RWPE2 (cell line): ENCODE results near the gene H2BW1.
"Not testable (repeated sequence)": the region's sequence is repeated elsewhere in the genome, so short reads cannot be mapped to it uniquely, and the experiment has no call there.

Source experiments
- ATAC-seq: fragments of 200-7000 bp; cut with Tn5 transposase; 3 replicates; pipeline ENCODE4 v1.9.1; 2021; ENCODE audit warnings: low read depth
- DNase-seq: peaks from one replicate; pipeline ENCODE4 v3.0.0-alpha.2; 2020; ENCODE audit warnings: low spot score
- H3K27ac ChIP-seq: fragments of 450-650 bp; 2 replicates; pipeline ENCODE4 v1.5.1; 2017; ENCODE audit warnings: mild to moderate bottlenecking; ENCODE audit not compliant: poor library complexity, severe bottlenecking
- H3K27me3 ChIP-seq: fragments of 250-450 bp; sonication (Bioruptor Pico); 2 replicates; pipeline ENCODE4 v1.5.1; 2021; ENCODE audit warnings: mild to moderate bottlenecking, moderate library complexity; ENCODE audit not compliant: insufficient read depth, poor library complexity, severe bottlenecking
- H3K36me3 ChIP-seq: fragments of 250-450 bp; sonication (Bioruptor Pico); 2 replicates; pipeline ENCODE4 v1.5.1; 2020; ENCODE audit warnings: low read depth, mild to moderate bottlenecking, moderate library complexity
- H3K4me1 ChIP-seq: fragments of 250-450 bp; sonication (Bioruptor Pico); 2 replicates; pipeline ENCODE4 v1.5.1; 2021; ENCODE audit warnings: mild to moderate bottlenecking, moderate library complexity; ENCODE audit not compliant: insufficient read depth, poor library complexity, severe bottlenecking
- H3K4me3 ChIP-seq: fragments of 250-450 bp; sonication (Bioruptor Pico); 2 replicates; pipeline ENCODE4 v1.5.1; 2021; ENCODE audit warnings: mild to moderate bottlenecking, moderate library complexity; ENCODE audit not compliant: severe bottlenecking
- H3K9me3 ChIP-seq: fragments of 250-450 bp; sonication (Bioruptor Pico); 2 replicates; pipeline ENCODE4 v1.5.1; 2021; ENCODE audit warnings: mild to moderate bottlenecking, moderate library complexity; ENCODE audit not compliant: severe bottlenecking
- TF ChIP-seq, protein P1 (sequence below): fragments of 450-650 bp; IDR thresholded peaks from one replicate; pipeline ENCODE4 v1.5.1; 2017; ENCODE audit warnings: mild to moderate bottlenecking, moderate library complexity; ENCODE audit not compliant: poor library complexity, severe bottlenecking

H2BW1 gene

DNA sequence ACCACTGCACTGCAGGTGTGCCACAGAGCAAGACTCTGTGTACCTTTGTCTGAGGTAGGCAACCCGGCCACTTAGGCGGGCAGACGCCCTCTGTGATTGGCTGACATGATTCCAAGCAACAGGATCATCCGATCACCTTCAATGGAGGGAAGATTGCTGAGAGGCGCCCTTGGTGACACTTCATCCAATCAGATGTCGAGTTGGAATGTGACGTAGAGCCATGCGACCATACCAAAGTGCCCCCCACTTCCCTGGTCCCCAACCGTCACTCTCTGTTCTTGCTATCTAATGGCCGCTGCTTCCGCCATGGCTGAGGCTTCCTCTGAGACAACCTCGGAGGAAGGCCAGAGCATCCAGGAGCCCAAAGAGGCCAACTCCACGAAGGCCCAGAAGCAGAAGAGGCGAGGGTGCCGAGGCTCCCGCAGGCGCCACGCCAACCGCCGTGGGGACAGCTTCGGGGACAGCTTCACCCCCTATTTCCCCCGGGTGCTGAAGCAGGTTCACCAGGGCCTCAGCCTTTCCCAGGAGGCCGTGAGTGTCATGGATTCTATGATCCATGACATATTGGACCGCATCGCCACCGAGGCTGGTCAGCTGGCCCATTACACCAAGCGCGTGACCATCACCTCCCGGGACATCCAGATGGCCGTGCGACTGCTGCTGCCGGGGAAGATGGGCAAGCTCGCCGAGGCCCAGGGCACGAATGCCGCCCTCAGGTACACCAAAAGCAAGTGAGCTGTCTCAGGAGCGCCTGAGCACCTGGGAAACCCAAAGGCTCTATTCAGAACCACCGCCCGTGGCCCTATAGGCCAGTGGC is 26.4 kb upstream of the H2BW1 start, which contains the start of gene H2BW2:
H2BW2 (plus strand) TSS at position 268 of the 817 bp plus-strand sequence; CDS start at position 307, 39 bp downstream.
- no peak for ATAC-seq
- TF ChIP-seq, protein P1, sequence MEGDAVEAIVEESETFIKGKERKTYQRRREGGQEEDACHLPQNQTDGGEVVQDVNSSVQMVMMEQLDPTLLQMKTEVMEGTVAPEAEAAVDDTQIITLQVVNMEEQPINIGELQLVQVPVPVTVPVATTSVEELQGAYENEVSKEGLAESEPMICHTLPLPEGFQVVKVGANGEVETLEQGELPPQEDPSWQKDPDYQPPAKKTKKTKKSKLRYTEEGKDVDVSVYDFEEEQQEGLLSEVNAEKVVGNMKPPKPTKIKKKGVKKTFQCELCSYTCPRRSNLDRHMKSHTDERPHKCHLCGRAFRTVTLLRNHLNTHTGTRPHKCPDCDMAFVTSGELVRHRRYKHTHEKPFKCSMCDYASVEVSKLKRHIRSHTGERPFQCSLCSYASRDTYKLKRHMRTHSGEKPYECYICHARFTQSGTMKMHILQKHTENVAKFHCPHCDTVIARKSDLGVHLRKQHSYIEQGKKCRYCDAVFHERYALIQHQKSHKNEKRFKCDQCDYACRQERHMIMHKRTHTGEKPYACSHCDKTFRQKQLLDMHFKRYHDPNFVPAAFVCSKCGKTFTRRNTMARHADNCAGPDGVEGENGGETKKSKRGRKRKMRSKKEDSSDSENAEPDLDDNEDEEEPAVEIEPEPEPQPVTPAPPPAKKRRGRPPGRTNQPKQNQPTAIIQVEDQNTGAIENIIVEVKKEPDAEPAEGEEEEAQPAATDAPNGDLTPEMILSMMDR, result no peak
- H3K27me3 ChIP-seq, result no peaks in the 10 kb centered on the region

GRCh38 chrX:104018126-104018525 is 4.6 kb upstream of the H2BW1 start:
- no peaks in the 10 kb centered on the region for H3K9me3 ChIP-seq
- TF ChIP-seq, protein P1, result no peak
- no peak for DNase-seq
- no peaks in the 10 kb centered on the region for H3K27me3 ChIP-seq
- no peak for ATAC-seq
- H3K27ac ChIP-seq, result no peak overlapping the region
- no peak overlapping the region for H3K4me3 ChIP-seq
- H3K36me3 ChIP-seq, result no peaks in the 10 kb centered on the region
- no peaks in the 10 kb centered on the region for H3K4me1 ChIP-seq

More for the DNA sequence above, 26.4 kb upstream of the H2BW1 start, which contains the start of gene H2BW2:
- no peaks in the 10 kb centered on the region for H3K9me3 ChIP-seq
- H3K27ac ChIP-seq, result no peak within 1 kb of the TSS
- H3K4me1 ChIP-seq, result no peaks in the 10 kb centered on the region
- no peak for DNase-seq
- no peak within 1 kb of the TSS for H3K4me3 ChIP-seq
- no peaks in the 10 kb centered on the region for H3K36me3 ChIP-seq

GRCh38 chrX:104015576-104015975 is 2.1 kb upstream of the H2BW1 start:
- not testable (repeated sequence) for H3K4me1 ChIP-seq, DNase-seq, ATAC-seq, H3K27ac ChIP-seq, H3K4me3 ChIP-seq, H3K9me3 ChIP-seq, H3K27me3 ChIP-seq, H3K36me3 ChIP-seq

GRCh38 chrX:104013158-104013557 is 350 bp downstream of the H2BW1 start:
- Histone ChIP-seq H3K27me3 (no peaks in the 10 kb centered on the region), H3K27ac (no peak overlapping the region), H3K4me1 (no peaks in the 10 kb centered on the region), H3K9me3 (no peaks in the 10 kb centered on the region), H3K36me3 (no peaks in the 10 kb centered on the region), H3K4me3 (no peak overlapping the region)
- ATAC-seq, result no peak
- TF ChIP-seq, protein P1, result no peak
- no peak for DNase-seq

- Histone ChIP-seq H3K4me1 (no peaks in the 10 kb centered on the region), H3K4me3 (no peak overlapping the region), H3K36me3 (no peaks in the 10 kb centered on the region), H3K27me3 (no peaks in the 10 kb centered on the region), H3K9me3 (no peaks in the 10 kb centered on the region), H3K27ac (no peak overlapping the region)
- TF ChIP-seq, protein P1, result no peak
- ATAC-seq (no peak), DNase-seq (no peak)
Observed at GRCh38 chrX:104008831-104009230, 4.7 kb downstream of the H2BW1 start.
